GM10266 (cell line): Measurements from ENCODE around the gene PUSL1.

Source experiments
- DNase-seq: peaks from one replicate; pipeline ENCODE4 v3.0.0; 2012; ENCODE audit errors: extremely low spot score
- TF ChIP-seq, protein P1 (sequence below): IDR thresholded peaks from 2 replicates; pipeline ENCODE4 v1.5.1; 2012; ENCODE audit warnings: mild to moderate bottlenecking, low read depth; ENCODE audit not compliant: control insufficient read depth, insufficient read depth; ENCODE audit errors: missing control alignments

Gene PUSL1

DNA sequence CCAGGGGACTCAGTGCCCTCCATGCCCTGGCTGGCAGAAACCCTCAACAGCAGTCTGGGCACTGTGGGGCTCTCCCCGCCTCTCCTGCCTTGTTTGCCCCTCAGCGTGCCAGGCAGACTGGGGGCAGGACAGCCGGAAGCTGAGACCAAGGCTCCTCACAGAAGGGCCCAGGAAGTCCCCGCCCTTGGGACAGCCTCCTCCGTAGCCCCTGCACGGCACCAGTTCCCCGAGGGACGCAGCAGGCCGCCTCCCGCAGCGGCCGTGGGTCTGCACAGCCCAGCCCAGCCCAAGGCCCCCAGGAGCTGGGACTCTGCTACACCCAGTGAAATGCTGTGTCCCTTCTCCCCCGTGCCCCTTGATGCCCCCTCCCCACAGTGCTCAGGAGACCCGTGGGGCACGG is 19.9 kb downstream of the PUSL1 start:
- no peak for DNase-seq
- TF ChIP-seq, protein P1, sequence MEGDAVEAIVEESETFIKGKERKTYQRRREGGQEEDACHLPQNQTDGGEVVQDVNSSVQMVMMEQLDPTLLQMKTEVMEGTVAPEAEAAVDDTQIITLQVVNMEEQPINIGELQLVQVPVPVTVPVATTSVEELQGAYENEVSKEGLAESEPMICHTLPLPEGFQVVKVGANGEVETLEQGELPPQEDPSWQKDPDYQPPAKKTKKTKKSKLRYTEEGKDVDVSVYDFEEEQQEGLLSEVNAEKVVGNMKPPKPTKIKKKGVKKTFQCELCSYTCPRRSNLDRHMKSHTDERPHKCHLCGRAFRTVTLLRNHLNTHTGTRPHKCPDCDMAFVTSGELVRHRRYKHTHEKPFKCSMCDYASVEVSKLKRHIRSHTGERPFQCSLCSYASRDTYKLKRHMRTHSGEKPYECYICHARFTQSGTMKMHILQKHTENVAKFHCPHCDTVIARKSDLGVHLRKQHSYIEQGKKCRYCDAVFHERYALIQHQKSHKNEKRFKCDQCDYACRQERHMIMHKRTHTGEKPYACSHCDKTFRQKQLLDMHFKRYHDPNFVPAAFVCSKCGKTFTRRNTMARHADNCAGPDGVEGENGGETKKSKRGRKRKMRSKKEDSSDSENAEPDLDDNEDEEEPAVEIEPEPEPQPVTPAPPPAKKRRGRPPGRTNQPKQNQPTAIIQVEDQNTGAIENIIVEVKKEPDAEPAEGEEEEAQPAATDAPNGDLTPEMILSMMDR = no peak

DNA sequence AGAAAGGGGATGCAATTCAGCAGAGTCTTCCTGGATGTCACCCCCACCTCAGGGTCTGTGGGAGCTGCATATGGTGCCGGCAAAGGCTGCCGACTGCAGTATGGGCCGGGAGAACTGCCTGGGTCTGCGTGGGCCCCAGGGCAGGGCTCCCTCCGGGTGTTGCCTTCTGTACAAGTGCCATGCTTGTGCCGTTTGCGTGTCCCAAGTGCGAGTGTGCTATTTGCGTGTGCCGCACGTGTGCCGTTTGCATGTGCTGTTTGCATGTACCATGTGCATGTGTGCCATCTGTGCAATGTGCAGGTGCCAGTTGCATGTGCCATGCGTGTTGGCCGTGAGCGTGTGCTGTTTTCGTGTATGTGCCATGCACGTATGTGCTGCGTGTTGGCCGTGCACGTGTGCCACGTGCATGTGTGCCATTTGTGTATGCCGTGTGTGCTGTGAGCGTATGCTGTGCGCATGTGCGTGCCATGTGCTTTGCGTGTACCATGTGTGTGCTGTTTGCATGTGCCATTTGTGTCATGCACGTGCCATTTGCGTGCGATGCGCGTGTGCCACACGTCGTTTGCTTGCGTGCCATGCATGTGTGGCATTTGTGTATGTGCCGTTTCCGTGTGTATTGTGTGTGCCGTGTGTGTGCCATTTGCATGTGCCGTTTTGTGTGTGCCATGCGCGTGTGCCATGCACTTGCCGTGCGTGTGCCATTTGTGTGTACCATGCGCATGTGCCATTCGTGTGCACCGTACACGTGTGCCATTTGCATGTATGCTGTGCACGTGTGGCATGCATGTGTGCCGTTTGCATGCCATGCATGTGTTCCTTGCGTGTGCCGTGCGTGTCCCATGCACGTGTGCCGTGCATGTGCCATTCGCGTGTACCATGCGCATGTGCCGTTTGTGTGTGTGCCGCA is 21.2 kb downstream of the PUSL1 start:
- TF ChIP-seq, protein P1 = no peak
- DNase-seq = no peak

GRCh38 chr1:1330366-1331067 is 22.1 kb downstream of the PUSL1 start:
- TF ChIP-seq, protein P1 = no peak
- no peak for DNase-seq

DNA sequence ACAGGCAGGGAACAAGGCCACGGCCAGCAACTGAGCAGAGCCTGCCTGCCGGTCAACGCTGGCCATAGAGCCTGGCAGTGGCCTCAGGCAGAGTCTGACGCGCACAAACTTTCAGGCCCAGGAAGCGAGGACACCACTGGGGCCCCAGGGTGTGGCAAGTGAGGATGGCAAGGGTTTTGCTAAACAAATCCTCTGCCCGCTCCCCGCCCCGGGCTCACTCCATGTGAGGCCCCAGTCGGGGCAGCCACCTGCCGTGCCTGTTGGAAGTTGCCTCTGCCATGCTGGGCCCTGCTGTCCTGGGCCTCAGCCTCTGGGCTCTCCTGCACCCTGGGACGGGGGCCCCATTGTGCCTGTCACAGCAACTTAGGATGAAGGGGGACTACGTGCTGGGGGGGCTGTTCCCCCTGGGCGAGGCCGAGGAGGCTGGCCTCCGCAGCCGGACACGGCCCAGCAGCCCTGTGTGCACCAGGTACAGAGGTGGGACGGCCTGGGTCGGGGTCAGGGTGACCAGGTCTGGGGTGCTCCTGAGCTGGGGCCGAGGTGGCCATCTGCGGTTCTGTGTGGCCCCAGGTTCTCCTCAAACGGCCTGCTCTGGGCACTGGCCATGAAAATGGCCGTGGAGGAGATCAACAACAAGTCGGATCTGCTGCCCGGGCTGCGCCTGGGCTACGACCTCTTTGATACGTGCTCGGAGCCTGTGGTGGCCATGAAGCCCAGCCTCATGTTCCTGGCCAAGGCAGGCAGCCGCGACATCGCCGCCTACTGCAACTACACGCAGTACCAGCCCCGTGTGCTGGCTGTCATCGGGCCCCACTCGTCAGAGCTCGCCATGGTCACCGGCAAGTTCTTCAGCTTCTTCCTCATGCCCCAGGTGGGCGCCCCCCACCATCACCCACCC is 22.9 kb downstream of the PUSL1 start, which contains the start of gene TAS1R3:
TSS of gene TAS1R3 (plus strand) at position 213 of the 898 bp plus-strand sequence. CDS start at position 279, 66 bp downstream.
- TF ChIP-seq, protein P1 = no peak
- no peak for DNase-seq

DNA sequence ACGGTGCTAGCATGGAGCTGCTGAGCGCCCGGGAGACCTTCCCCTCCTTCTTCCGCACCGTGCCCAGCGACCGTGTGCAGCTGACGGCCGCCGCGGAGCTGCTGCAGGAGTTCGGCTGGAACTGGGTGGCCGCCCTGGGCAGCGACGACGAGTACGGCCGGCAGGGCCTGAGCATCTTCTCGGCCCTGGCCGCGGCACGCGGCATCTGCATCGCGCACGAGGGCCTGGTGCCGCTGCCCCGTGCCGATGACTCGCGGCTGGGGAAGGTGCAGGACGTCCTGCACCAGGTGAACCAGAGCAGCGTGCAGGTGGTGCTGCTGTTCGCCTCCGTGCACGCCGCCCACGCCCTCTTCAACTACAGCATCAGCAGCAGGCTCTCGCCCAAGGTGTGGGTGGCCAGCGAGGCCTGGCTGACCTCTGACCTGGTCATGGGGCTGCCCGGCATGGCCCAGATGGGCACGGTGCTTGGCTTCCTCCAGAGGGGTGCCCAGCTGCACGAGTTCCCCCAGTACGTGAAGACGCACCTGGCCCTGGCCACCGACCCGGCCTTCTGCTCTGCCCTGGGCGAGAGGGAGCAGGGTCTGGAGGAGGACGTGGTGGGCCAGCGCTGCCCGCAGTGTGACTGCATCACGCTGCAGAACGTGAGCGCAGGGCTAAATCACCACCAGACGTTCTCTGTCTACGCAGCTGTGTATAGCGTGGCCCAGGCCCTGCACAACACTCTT is 23.8 kb downstream of the PUSL1 start:
- no peak for DNase-seq
- TF ChIP-seq, protein P1 = no peak

GRCh38 chr1:1332774-1333480 is 24.5 kb downstream of the PUSL1 start:
- TF ChIP-seq, protein P1 = no peak
- DNase-seq = no peak
